ENCODE data around the gene NCK2.

NCK2 gene

DNA sequence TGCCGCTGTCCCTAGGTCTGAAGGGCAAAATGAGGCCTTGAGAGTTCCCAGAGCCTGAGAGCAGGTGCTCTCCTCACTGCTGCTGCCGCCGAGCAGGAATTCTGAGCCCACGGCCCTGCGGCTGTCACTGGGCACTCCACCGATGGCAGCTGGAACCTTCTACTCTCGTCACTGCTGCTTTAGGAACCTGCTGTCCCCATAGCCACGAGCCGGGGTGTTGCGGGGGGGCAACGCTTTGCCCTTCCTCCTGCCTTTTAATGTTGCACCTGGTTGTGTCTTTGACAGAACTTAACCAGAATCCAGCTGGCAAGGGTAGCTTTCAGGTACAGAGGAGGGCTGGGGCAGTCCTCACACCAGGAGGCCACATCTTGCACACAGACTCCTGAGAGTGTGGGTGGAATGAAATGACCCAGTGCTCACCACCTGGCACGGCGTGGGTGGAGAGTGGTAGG lies 32.3 kb downstream of the NCK2 start:
- DNase-seq (ENCODE audit: low spot score): no peak

DNA sequence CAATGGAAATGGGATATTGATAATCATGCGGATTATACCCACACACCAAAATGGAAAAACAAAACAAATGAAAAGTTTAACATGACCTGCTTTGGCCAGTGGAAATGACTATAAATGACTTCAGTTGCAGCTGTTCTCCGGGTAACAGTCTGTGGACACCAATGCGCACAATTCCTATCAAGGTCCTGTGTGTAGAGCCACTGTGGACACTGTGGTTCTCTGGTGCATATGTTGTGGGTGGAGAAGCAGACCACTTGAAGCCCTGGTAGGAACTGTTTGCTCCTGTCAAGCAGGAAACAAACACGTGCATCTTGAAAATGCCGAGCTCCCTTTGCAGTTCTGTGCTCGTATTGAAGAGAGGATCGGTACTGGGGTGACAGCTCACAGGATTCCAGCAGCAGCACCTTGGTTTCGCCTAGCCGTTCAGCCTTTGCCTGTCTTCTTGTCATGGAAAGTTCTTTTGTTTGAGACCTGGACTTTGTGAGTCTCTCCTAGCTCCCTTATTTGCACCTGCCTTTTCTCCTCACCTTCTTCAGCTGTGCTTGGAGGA lies 32.9 kb downstream of the NCK2 start:
- DNase-seq (ENCODE audit: low spot score): no peak

DNA sequence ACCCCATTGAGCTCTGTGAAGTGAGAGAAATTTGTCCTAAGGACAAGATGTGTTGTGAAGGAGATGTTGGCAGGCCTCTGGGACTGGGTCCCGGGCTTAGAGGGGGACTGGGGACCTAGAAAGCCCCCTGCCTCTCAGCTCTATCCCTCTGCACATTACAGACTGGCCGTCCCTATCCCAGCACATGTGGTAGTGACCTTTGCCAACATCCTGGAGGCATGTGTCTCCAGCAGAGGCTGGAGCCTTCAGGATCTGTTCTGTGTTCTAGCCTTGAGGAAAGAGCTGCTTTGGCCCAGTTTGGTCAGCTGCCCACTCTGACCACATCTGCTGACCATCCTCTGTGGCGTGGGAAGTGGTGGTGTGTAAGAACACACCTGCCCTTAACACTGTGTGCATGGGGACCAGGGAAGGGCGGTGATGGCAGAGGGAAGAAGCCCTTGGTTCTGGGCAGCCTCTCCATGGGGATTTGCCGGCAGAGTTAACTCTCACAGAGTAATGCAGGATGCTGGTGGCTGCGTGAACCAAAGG lies 33.4 kb downstream of the NCK2 start:
- no peak for DNase-seq (ENCODE audit: low spot score)

- DNase-seq (ENCODE audit: low spot score): no peak
These were observed 34.7 kb downstream of the NCK2 start for GRCh38 chr2:105779394-105779793.

DNA sequence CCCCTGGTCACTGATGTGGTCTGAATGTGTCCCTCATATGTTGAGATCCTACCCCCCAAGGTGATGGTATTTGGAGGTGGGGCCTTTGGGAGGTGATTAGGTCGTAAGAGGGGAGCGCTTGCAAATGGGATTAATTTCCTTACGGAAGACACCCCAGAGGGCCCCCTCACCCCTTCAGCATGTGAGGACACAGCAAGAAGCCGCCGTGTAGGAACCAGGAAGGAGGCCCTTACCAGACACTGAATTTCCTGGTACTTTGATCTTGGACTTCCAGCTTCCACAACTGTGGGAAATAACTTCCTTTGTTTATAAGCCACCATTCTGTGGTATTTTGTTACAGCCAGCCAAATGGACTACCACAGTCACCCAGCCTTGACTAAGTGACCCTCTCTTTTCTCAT lies 35.9 kb downstream of the NCK2 start:
- no peak for DNase-seq (ENCODE audit: low spot score)

GRCh38 chr2:105781274-105781978 lies 36.7 kb downstream of the NCK2 start:
- no peak for DNase-seq (ENCODE audit: low spot score)

DNA sequence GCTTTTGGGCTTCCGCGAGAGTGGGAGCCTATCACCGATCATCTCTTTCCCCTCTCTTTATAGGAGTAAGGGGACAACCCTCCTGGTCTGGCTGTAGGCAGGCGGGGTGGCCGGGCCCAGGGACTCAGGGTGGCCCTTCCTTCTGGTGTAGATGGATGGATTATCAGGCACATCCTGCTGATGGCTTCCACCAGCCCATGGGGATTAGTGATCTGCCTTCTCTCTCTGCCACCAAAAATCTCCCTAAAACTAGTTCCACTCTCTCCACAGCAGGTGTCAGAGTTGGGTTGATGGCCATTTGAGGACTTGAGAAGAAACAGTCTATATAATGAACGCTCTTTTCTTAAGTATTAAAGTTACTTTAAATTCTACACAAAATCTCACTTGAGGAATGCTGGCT lies 37.4 kb downstream of the NCK2 start:
- no peak for DNase-seq (ENCODE audit: low spot score)

DNA sequence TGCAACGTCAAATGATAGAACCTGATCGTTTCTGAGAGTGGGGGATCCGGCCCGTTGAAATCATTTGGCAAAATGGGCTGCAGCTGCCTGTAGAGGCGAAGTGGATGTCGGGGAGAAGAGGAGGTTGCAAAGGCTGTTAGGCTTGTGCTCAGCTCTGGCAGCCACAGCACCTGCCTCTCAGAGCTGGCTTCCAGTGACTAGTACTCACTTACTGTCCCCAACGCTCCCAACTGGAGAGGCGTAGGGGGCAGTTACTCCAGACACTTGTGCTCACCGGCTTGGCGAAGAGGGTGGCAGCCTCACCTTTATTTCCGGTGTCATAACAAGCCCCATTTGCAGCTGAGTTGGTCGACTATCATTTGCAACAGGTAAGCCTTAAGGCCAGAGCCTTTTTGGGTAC lies 37.9 kb downstream of the NCK2 start:
- no peak for DNase-seq (ENCODE audit: low spot score)

GRCh38 chr2:105783151-105783738 lies 38.5 kb downstream of the NCK2 start:
- DNase-seq (ENCODE audit: low spot score): no peak

DNA sequence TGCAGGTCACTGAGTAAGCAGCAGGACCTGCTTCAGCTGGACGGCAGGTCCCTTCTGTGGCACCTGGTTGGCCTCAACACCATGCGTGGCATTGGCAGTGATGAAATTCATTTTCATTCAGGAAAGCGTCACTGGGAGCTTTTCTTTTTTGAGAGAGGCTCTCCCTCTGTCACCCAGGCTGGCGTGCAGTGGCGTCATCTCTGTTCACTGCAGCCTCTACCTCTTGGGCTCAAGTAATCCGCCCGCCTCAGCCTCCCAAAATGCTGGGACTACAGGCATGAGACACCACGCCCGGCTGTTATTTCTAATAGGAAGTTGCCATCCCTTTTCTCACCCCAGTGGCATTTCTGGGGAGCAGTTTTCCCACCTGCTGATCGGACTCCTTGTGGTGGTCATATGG lies 39.3 kb downstream of the NCK2 start:
- DNase-seq (ENCODE audit: low spot score): no peak

DNA sequence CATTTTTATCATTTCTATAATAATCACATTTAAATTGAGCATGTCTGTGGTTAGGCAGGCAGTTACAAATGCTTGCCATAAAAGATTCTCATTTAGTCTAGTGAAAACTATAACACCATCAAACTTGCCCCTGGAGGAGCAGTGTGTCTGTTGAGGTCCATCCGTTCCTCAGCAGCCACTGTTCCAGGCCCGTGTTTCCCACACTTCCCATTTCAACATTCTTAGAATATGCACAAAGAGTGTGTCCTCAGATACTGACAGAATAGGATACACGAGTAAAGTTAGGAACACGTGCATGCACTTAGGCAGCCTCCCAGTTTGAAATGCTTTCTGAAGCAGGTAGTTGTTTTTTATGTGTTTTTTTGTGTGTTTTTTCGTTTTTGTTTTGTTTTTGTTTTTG lies 39.9 kb downstream of the NCK2 start:
- no peak for DNase-seq (ENCODE audit: low spot score)

DNA sequence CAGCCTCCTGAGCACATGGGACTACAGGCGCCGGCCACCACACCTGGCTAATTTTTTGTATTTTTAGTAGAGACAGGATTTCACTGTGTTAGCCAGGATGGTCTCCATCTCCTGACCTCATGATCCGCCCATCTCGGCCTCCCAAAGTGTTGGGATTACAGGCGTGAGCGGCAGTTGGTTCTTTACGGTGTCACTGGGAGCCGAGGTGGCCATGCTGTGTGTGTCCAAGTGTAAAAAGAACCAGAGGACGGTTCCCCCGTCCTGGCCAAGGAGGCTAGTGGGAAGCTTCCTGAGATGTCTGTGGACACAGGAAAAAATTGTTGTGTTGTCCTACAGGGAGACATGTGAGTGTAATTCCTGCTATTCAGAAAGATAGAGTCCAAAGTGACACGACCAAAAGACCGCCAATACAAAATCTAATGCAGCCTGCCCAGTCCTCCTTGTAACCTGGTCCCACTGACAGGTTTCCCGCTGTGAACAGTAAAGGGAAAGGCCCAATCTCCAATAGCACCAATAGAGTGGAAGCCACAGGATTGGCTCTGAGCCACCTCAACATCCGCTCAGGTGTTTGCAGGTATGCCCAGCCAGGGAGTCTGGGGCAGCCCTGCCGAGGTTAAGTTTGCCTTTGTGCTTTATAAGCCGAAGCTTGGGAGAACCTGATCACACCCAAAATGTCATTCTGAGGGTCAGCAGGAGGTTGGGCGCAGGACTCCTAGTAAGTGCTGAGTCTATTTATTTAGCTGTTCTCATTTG lies 40.6 kb downstream of the NCK2 start:
- DNase-seq (ENCODE audit: low spot score): no peak

GRCh38 chr2:105786231-105787230 lies 41.8 kb downstream of the NCK2 start:
- no peak for DNase-seq (ENCODE audit: low spot score)

- no peak for DNase-seq (ENCODE audit: low spot score)
These were observed 42.9 kb downstream of the NCK2 start for GRCh38 chr2:105787376-105788318.

- DNase-seq (ENCODE audit: low spot score): no peak
These were observed 44.1 kb downstream of the NCK2 start for GRCh38 chr2:105788670-105789290.

GRCh38 chr2:105789745-105790460 lies 45.2 kb downstream of the NCK2 start:
- DNase-seq (ENCODE audit: low spot score): no peak

DNA sequence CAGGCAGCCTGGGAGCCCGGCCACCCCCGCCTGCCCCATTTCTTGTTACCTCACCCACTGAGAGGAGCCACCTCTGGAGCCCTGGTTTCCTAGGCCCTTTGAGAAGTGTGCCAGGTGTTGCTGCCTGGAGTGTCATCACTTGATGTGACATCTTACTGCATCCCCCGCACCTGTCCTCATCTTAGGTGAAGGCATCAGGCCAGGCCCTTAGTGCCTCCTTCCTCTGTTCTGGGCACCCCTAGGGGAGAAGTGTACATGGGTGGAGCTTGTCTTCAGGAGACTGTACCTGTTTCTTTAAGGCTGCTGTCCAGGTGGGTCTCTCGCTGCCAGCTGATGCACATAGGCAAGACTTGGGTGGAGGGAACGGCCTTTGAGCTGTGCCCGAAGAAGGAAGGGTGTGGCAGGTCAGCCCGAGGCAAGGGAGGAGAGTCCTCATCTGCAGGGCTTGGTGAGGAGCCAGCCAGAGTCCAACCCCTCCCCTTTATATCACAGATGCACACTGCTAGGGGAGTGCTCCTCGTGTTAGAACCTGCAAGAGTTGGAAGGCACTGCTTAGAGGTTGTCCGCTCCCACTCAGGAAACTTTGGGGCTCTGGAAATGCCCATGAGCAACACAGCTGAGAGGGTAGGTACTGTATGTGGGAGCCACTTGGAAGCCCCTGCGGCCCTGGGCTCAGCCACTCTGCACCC lies 45.9 kb downstream of the NCK2 start:
- DNase-seq (ENCODE audit: low spot score): no peak

DNA sequence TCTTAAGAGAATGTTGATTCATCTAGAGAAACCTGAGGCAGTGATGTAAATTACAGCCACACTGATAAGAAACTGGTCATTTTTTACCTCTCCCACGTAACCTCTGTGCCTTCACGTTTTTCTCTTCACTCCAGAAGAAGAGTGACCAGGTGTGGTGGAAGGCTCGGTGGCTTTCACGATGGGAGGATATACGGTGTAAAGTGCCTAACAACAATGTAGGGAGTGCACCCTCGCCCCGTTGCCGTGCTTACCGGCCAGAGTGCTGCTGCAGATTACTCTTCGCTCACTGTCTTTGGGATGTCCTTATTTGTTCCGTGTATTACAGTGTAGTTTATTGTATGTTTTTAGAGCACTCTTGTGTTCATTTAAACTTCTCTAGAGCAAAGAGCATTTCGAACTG lies 46.5 kb downstream of the NCK2 start:
- no peak for DNase-seq (ENCODE audit: low spot score)

DNA sequence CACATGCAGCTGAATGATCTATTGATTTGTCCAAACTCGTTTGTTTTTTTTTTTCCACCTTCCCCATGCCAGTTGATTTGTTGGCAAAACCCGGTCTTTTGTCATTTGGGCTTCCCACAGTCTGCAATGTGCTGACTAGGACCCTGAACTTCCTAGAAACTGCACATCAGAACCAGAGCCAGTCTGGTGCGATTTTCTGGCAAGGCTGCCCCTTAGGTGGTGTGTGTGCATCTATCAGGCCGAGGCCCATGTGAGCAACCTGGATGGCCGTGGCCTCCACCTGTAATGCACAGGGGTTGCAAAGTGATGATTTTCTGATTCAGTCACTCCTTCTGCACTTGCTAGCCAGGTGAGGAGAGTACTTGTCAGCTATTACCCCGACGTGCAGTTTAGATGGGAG lies 47.8 kb downstream of the NCK2 start:
- no peak for DNase-seq (ENCODE audit: low spot score)
